ENCODE data around the gene FRS3. TPM values are rescaled to one million over a fixed set of nuclear protein-coding genes. Genes with fewer than 3 reads are reported as not detected.

The FRS3 gene
- total and polyA plus RNA-seq, 5 donors from 2014 or later = 1.3 to 6.4 (median 1.5) TPM

DNA sequence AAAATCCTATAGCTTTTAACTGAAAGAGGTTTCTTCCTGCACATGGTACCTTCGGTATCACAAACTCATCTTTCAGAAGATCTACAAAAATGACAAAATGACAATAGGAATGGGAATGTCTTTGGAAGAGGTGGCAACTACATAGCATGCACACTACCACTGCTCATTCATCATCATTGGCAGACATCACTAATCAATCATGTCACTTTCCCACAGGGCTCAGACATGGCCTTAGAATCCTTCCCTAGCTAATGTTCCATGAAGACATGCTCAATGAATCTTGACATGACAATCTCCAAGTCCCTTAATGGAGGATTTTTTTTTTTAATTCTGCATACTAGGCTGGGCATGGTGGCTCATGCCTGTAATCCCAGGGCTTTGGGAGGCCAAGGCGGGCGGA is 29.3 kb downstream of the FRS3 start:
- no peak overlapping the region for H3K4me3 Mint-ChIP-seq
- H3K36me3 ChIP-seq (ENCODE audit: control insufficient read depth, insufficient read depth, low read length) = no peaks in the 10 kb centered on the region
- H3K36me3 Mint-ChIP-seq = no peaks in the 10 kb centered on the region
- no peaks in the 10 kb centered on the region for H3K9me3 ChIP-seq (ENCODE audit: control insufficient read depth in 2 of 2, low read length in 2 of 2)
- H3K27me3 ChIP-seq (ENCODE audit: control insufficient read depth, insufficient read depth, low read length) = no peaks in the 10 kb centered on the region
- peaks cover 9% of the 10 kb centered on the region for H3K27me3 Mint-ChIP-seq
- DNase-seq (no peak), ATAC-seq (ENCODE audit: low read depth in 2 of 2) (no peak)
- no peak overlapping the region for H3K27ac ChIP-seq (ENCODE audit: insufficient read depth, low read length, poor library complexity, severe bottlenecking)
- H3K4me3 ChIP-seq (ENCODE audit: low read depth, low read length) = no peak overlapping the region
- peaks cover 0 to 2% (median 0%) of the 10 kb centered on the region in 7 donors for H3K9me3 Mint-ChIP-seq
- H3K4me1 Mint-ChIP-seq = no peaks in the 10 kb centered on the region
- no peak overlapping the region for H3K27ac Mint-ChIP-seq
- H3K4me1 ChIP-seq (ENCODE audit: control insufficient read depth, insufficient read depth, low read length, poor library complexity, severe bottlenecking) = no peaks in the 10 kb centered on the region

DNA sequence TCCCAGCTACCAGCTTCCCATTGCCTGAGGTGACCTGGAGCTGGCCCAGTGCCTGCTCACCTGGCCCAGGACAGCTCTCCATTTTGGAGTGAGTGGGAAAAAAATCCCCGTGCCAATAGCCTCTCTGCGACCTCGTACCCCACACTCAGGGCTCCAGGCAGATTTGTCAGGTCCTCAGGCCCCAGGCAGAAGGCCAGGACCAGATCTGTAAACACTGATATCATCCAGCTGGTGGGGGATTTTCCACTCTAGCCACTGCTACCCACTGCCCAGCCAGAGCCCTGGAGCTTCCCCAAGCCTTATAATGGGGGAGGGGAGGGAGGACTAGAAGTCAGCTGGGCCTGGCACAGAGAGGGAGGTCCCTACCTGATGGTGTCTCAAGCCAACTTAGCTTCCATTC is 31.2 kb downstream of the FRS3 start:
- Mint-ChIP-seq H3K27ac (no peak overlapping the region), H3K4me1 (no peaks in the 10 kb centered on the region), H3K9me3 (peaks cover 0 to 2% (median 0%) of the 10 kb centered on the region in 7 donors), H3K36me3 (no peaks in the 10 kb centered on the region), H3K27me3 (peaks cover 4% of the 10 kb centered on the region), H3K4me3 (no peak overlapping the region)
- Histone ChIP-seq H3K9me3 (ENCODE audit: control insufficient read depth in 2 of 2, low read length in 2 of 2) (no peaks in the 10 kb centered on the region), H3K27me3 (ENCODE audit: control insufficient read depth, insufficient read depth, low read length) (no peaks in the 10 kb centered on the region), H3K36me3 (ENCODE audit: control insufficient read depth, insufficient read depth, low read length) (no peaks in the 10 kb centered on the region), H3K4me1 (ENCODE audit: control insufficient read depth, insufficient read depth, low read length, poor library complexity, severe bottlenecking) (no peaks in the 10 kb centered on the region), H3K4me3 (ENCODE audit: low read depth, low read length) (no peak overlapping the region), H3K27ac (ENCODE audit: insufficient read depth, low read length, poor library complexity, severe bottlenecking) (no peak overlapping the region)
- DNase-seq = no peak
- ATAC-seq (ENCODE audit: low read depth in 2 of 2) = no peak

DNA sequence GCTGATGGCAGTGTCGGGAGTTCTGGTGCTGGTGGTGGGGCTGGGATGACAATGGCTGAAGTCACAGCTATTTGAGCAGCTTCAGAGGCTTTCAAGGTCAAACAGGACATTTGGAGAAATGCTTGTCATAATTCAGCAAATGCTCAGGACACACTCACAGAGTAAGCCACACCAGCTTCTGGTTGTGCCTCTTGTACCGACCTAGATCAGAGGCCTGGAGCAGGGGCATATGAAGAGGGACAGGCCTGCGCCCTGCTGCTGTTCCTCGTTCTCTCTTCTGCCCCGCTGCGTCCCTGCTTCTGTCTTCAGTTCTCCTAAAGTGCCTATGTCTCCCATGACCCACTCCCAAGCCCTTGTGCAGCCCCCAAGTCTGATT is 31.6 kb downstream of the FRS3 start:
- DNase-seq (no peak), ATAC-seq (ENCODE audit: low read depth in 2 of 2) (no peak)
- H3K27me3 Mint-ChIP-seq = peaks cover 4% of the 10 kb centered on the region
- H3K36me3 Mint-ChIP-seq = no peaks in the 10 kb centered on the region
- H3K27ac Mint-ChIP-seq = no peak overlapping the region
- no peak overlapping the region for H3K4me3 Mint-ChIP-seq
- no peaks in the 10 kb centered on the region for H3K36me3 ChIP-seq (ENCODE audit: control insufficient read depth, insufficient read depth, low read length)
- peaks cover 0 to 2% (median 0%) of the 10 kb centered on the region in 7 donors for H3K9me3 Mint-ChIP-seq
- H3K4me1 ChIP-seq (ENCODE audit: control insufficient read depth, insufficient read depth, low read length, poor library complexity, severe bottlenecking) = no peaks in the 10 kb centered on the region
- no peaks in the 10 kb centered on the region for H3K27me3 ChIP-seq (ENCODE audit: control insufficient read depth, insufficient read depth, low read length)
- no peaks in the 10 kb centered on the region for H3K4me1 Mint-ChIP-seq
- no peaks in the 10 kb centered on the region for H3K9me3 ChIP-seq (ENCODE audit: control insufficient read depth in 2 of 2, low read length in 2 of 2)
- no peak overlapping the region for H3K27ac ChIP-seq (ENCODE audit: insufficient read depth, low read length, poor library complexity, severe bottlenecking)
- H3K4me3 ChIP-seq (ENCODE audit: low read depth, low read length) = no peak overlapping the region

DNA sequence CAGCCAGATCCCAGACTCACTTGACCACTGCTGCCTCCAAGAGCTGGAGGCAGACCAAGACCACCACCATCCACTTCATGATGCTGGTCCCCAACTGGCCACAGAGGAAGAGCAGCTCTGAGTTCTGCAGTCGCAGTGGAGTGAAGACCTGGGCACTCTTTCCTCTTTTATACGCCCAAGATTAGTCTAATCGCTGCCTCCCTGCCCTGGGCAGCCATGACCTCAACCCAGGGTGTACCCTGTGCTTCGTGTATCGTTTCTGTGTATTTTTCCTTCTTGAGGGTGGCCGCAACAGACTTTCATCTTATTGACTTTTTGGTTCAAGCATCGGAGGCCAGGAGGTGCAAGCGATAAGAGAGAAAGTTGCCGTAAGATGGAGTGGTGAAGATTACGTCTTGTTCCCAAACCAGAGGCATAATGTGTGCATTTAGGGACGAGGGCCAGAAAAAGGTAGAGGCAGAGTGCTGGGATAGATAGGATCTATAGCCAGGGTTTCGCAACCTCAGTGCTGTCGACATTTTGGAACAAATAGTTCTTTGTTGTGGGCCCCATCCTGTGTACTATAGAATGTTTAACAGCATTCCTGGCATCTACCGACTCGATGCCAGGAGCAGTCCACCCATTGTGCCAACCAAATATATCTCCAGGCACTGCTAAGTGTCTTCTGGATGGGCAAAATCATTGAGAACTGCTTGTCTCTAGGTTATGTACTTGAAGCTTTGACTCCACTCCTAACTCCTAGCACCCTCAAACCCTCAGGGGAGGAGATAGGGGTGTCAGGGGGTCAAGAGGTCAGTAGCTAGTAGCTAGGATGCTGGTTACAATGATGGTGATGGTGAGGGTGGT is 32.2 kb downstream of the FRS3 start, which contains the start of gene PGC:
Gene PGC (minus strand): TSS at position 142 of the 846 bp plus-strand sequence. CDS start 63 bp downstream, at position 79.
- no peak for ATAC-seq (ENCODE audit: low read depth in 2 of 2)
- Histone ChIP-seq H3K4me1 (ENCODE audit: control insufficient read depth, insufficient read depth, low read length, poor library complexity, severe bottlenecking) (no peaks in the 10 kb centered on the region), H3K27ac (ENCODE audit: insufficient read depth, low read length, poor library complexity, severe bottlenecking) (no peak within 1 kb of the TSS), H3K27me3 (ENCODE audit: control insufficient read depth, insufficient read depth, low read length) (no peaks in the 10 kb centered on the region), H3K9me3 (ENCODE audit: control insufficient read depth in 2 of 2, low read length in 2 of 2) (no peaks in the 10 kb centered on the region), H3K36me3 (ENCODE audit: control insufficient read depth, insufficient read depth, low read length) (no peaks in the 10 kb centered on the region), H3K4me3 (ENCODE audit: low read depth, low read length) (no peak within 1 kb of the TSS)
- Mint-ChIP-seq H3K4me1 (peaks cover 0 to 2% (median 0%) of the 10 kb centered on the region in 4 donors), H3K36me3 (no peaks in the 10 kb centered on the region), H3K27ac (peak within 1 kb of the TSS in 1 of 3 donors; percentile 27), H3K9me3 (peaks cover 0 to 2% (median 0%) of the 10 kb centered on the region in 7 donors), H3K27me3 (peaks cover 4% of the 10 kb centered on the region), H3K4me3 (no peak within 1 kb of the TSS)
- DNase-seq = no peak

DNA sequence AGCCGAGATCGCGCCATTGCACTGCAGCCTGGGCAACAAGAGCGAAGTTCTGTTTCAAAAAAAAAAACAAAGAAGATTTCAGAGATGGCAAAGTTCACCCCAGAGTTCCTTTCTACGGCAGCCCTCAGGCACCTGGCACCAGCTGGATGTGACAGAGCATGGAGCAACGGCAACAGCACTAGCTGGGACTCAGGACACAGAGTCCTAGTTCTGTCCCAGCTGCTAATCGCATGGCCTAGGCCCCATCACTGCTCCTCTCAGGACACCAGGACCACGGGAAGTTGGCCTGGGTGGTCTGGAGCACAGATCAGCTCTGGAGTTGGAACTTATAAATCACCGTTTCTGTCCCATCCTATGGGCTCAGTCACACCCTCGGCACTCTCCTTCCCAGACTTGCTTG is 33.6 kb downstream of the FRS3 start:
- no peaks in the 10 kb centered on the region for H3K36me3 ChIP-seq (ENCODE audit: control insufficient read depth, insufficient read depth, low read length)
- no peaks in the 10 kb centered on the region for H3K9me3 ChIP-seq (ENCODE audit: control insufficient read depth in 2 of 2, low read length in 2 of 2)
- H3K4me3 ChIP-seq (ENCODE audit: low read depth, low read length) = no peak overlapping the region
- H3K27ac ChIP-seq (ENCODE audit: insufficient read depth, low read length, poor library complexity, severe bottlenecking) = no peak overlapping the region
- DNase-seq (no peak), ATAC-seq (ENCODE audit: low read depth in 2 of 2) (no peak)
- no peaks in the 10 kb centered on the region for H3K4me1 ChIP-seq (ENCODE audit: control insufficient read depth, insufficient read depth, low read length, poor library complexity, severe bottlenecking)
- no peaks in the 10 kb centered on the region for H3K36me3 Mint-ChIP-seq
- peaks cover 0 to 2% (median 0%) of the 10 kb centered on the region in 7 donors for H3K9me3 Mint-ChIP-seq
- no peak overlapping the region for H3K4me3 Mint-ChIP-seq
- no peak overlapping the region for H3K27ac Mint-ChIP-seq
- peaks cover 4% of the 10 kb centered on the region for H3K27me3 Mint-ChIP-seq
- H3K27me3 ChIP-seq (ENCODE audit: control insufficient read depth, insufficient read depth, low read length) = no peaks in the 10 kb centered on the region
- H3K4me1 Mint-ChIP-seq = peaks cover 0 to 2% (median 0%) of the 10 kb centered on the region in 4 donors

DNA sequence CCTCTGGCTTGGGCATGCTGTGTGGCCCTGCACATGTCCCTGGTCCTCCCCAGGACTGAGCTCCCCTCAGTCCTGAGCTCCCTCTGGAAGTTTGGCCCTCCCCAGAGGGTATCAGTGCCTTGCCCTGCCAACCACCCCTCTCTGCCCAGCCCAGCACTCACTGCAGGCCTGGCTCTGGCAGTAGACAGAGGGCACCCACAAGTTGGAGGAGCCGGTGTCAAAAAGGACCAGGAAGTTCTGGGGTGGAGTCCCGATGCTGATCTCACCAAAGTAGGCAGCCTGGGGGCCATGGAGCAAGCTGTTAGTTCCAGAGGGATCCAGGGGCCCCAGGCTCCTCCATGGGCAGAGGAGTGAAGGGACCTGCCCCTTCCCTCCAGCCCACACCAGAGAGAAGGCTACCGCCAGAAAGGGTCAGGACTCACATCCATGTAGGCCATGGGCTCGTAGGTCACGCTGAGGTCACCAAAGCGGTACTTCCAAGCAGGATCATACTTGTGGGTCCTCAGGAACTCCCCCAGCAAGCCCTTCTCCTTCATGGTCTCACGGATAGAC is 35.4 kb downstream of the FRS3 start:
- no peak for DNase-seq
- Mint-ChIP-seq H3K27me3 (no peaks in the 10 kb centered on the region), H3K36me3 (no peaks in the 10 kb centered on the region), H3K27ac (peak overlapping the region in 1 of 3 donors; percentile 55), H3K4me1 (peaks cover 0 to 2% (median 0%) of the 10 kb centered on the region in 4 donors), H3K9me3 (peaks cover 0 to 2% (median 0%) of the 10 kb centered on the region in 7 donors), H3K4me3 (no peak overlapping the region)
- Histone ChIP-seq H3K4me1 (ENCODE audit: control insufficient read depth, insufficient read depth, low read length, poor library complexity, severe bottlenecking) (no peaks in the 10 kb centered on the region), H3K4me3 (ENCODE audit: low read depth, low read length) (no peak overlapping the region), H3K27me3 (ENCODE audit: control insufficient read depth, insufficient read depth, low read length) (no peaks in the 10 kb centered on the region), H3K27ac (ENCODE audit: insufficient read depth, low read length, poor library complexity, severe bottlenecking) (no peak overlapping the region), H3K9me3 (ENCODE audit: control insufficient read depth in 2 of 2, low read length in 2 of 2) (no peaks in the 10 kb centered on the region), H3K36me3 (ENCODE audit: control insufficient read depth, insufficient read depth, low read length) (no peaks in the 10 kb centered on the region)
- ATAC-seq (ENCODE audit: low read depth in 2 of 2) = no peak

DNA sequence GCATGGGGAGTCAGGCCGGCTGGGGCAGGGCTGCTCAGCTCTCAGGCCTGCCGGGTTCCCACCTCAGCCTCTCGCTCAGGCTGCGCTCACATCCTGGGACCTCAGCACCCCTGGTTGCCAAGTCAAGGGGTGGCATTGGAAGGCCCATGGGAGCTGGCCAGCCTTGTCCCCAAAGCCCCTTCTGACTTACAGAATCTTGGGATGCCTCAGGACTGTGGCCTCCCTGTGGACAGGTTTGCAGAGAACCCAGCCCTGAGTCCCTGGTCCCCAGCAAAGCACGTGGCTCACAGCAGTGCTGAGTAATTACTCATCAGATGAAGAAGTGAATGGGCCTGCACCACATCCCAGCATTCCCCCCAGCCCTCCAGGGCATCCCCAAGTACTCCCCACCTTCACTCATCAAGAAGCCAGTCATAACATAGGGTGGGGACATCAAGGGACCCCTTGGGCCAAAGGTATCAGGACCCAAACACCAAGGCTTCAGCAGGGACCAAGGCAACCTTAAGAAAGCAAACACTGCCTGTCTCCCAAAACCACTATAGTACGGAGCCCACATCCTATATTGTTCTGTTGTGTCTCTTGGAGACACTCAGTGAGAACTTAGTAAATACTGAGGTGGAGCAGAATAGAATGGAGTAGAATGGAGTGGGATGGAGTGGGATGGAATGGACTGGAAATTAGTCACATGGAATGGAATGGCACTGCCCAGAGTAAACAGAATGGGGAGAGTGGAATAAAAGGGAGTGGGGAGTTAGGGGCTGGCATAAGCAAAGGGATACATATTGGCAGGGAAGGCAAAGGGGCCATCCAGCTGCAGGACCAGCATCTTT is 36.1 kb downstream of the FRS3 start:
- H3K36me3 ChIP-seq (ENCODE audit: control insufficient read depth, insufficient read depth, low read length) = no peaks in the 10 kb centered on the region

More for the DNA sequence above, 36.1 kb downstream of the FRS3 start:
- no peak for DNase-seq
- H3K27me3 Mint-ChIP-seq = no peaks in the 10 kb centered on the region
- H3K9me3 ChIP-seq (ENCODE audit: control insufficient read depth in 2 of 2, low read length in 2 of 2) = no peaks in the 10 kb centered on the region
- no peak overlapping the region for H3K4me3 ChIP-seq (ENCODE audit: low read depth, low read length)
- no peak for ATAC-seq (ENCODE audit: low read depth in 2 of 2)
- no peaks in the 10 kb centered on the region for H3K27me3 ChIP-seq (ENCODE audit: control insufficient read depth, insufficient read depth, low read length)
- no peak overlapping the region for H3K27ac ChIP-seq (ENCODE audit: insufficient read depth, low read length, poor library complexity, severe bottlenecking)
- H3K4me1 Mint-ChIP-seq = peaks cover 0 to 2% (median 0%) of the 10 kb centered on the region in 4 donors
- H3K4me1 ChIP-seq (ENCODE audit: control insufficient read depth, insufficient read depth, low read length, poor library complexity, severe bottlenecking) = no peaks in the 10 kb centered on the region
- no peaks in the 10 kb centered on the region for H3K36me3 Mint-ChIP-seq
- peaks cover 0 to 2% (median 0%) of the 10 kb centered on the region in 7 donors for H3K9me3 Mint-ChIP-seq
- no peak overlapping the region for H3K4me3 Mint-ChIP-seq
- H3K27ac Mint-ChIP-seq = peak overlapping the region in 1 of 3 donors; percentile 55

Data from CD4-positive, CD25-positive, alpha-beta regulatory T cell (primary cell).